DND-41 (cell line): Measurements from ENCODE around the gene STPG2.

Experiments used
- ATAC-seq: fragments of 200-7000 bp; cut with Tn5 transposase; 3 replicates; pipeline ENCODE4 v1.9.1; 2021; ENCODE audit warnings: low read depth; ENCODE audit not compliant: insufficient read depth
- DNase-seq: peaks from one replicate; pipeline ENCODE4 v3.0.0-alpha.2; 2020
- H2AFZ ChIP-seq: 2 replicates; pipeline ENCODE4 v1.6.0; 2012; ENCODE audit warnings: low read depth, low read length
- H3K27ac ChIP-seq: 2 replicates; pipeline ENCODE4 v1.5.1; 2012; ENCODE audit warnings: low read length, inconsistent platforms
- H3K27me3 ChIP-seq: fragments of 200-600 bp; sonication (generic); 2 replicates; pipeline ENCODE4 v1.6.0; 2012; ENCODE audit warnings: low read length, mild to moderate bottlenecking, inconsistent platforms; ENCODE audit not compliant: insufficient read depth, poor library complexity
- H3K36me3 ChIP-seq: 2 replicates; pipeline ENCODE4 v1.5.1; 2012; ENCODE audit warnings: low read length, inconsistent platforms; ENCODE audit not compliant: insufficient read depth
- H3K4me1 ChIP-seq: 2 replicates; pipeline ENCODE4 v1.5.1; 2012; ENCODE audit warnings: mild to moderate bottlenecking, low read length; ENCODE audit not compliant: insufficient read depth
- H3K4me2 ChIP-seq: 2 replicates; pipeline ENCODE4 v1.6.0; 2012; ENCODE audit warnings: mild to moderate bottlenecking, moderate library complexity, low read length, inconsistent platforms; ENCODE audit not compliant: insufficient read depth
- H3K4me3 ChIP-seq, 2 experiments: fragments of 200-600 bp in 1 of 2; shearing (Covaris generic) in 1 of 2; 2 replicates each; pipeline ENCODE4 v1.5.1; 2012 to 2016; ENCODE audit warnings: inconsistent platforms in 2 of 2, low read length in 2 of 2, mild to moderate bottlenecking in 2 of 2, low read depth in 1 of 2, moderate library complexity in 1 of 2
- H3K79me2 ChIP-seq: 2 replicates; pipeline ENCODE4 v1.6.0; 2012; ENCODE audit warnings: low read length, inconsistent platforms; ENCODE audit not compliant: insufficient read depth
- H3K9ac ChIP-seq: 2 replicates; pipeline ENCODE4 v1.6.0; 2012; ENCODE audit warnings: low read depth, mild to moderate bottlenecking, inconsistent platforms, low read length, moderate library complexity
- H3K9me3 ChIP-seq: 2 replicates; pipeline ENCODE4 v1.5.1; 2012; ENCODE audit warnings: low read length, moderate library complexity, mild to moderate bottlenecking, inconsistent platforms; ENCODE audit not compliant: insufficient read depth, severe bottlenecking
- H4K20me1 ChIP-seq: 2 replicates; pipeline ENCODE4 v1.6.0; 2012; ENCODE audit warnings: low read length; ENCODE audit not compliant: insufficient read depth
- CTCF ChIP-seq: IDR thresholded peaks from 2 replicates; pipeline ENCODE4 v1.5.1; 2012; ENCODE audit warnings: borderline replicate concordance, low read length, moderate library complexity, mild to moderate bottlenecking; ENCODE audit not compliant: poor library complexity, severe bottlenecking; ENCODE audit errors: extremely low read depth
- EZH2 ChIP-seq: IDR thresholded peaks from 3 replicates; pipeline ENCODE4 v1.6.1; 2012; ENCODE audit warnings: borderline replicate concordance, low read depth, mild to moderate bottlenecking, moderate library complexity, low read length, inconsistent platforms; ENCODE audit not compliant: severe bottlenecking

Gene STPG2

GRCh38 chr4:97952763-97953162, 190.5 kb downstream of the STPG2 start:
- peak; percentile 76 for ATAC-seq
- no peak overlapping the region for H3K9ac ChIP-seq
- TF ChIP-seq CTCF (peak; percentile 43), EZH2 (no peak)

GRCh38 chr4:97950836-97951235, 192.4 kb downstream of the STPG2 start:
- no peaks in the 10 kb centered on the region for H3K79me2 ChIP-seq
- TF ChIP-seq CTCF = no peak
- no peak for TF ChIP-seq EZH2
- H3K27ac ChIP-seq = no peak overlapping the region
- H2AFZ ChIP-seq = no peak overlapping the region
- no peak overlapping the region for H3K4me2 ChIP-seq
- H3K4me1 ChIP-seq = peaks cover 27% of the 10 kb centered on the region
- no peaks in the 10 kb centered on the region for H3K36me3 ChIP-seq
- H3K9me3 ChIP-seq = no peaks in the 10 kb centered on the region
- no peak for DNase-seq
- ATAC-seq = no peak
- no peak overlapping the region for H3K4me3 ChIP-seq
- H3K9ac ChIP-seq = no peak overlapping the region
- H4K20me1 ChIP-seq = no peaks in the 10 kb centered on the region
- no peaks in the 10 kb centered on the region for H3K27me3 ChIP-seq

More at GRCh38 chr4:97952763-97953162, 190.5 kb downstream of the STPG2 start:
- no peaks in the 10 kb centered on the region for H4K20me1 ChIP-seq
- no peaks in the 10 kb centered on the region for H3K27me3 ChIP-seq
- H3K79me2 ChIP-seq = no peaks in the 10 kb centered on the region
- peaks cover 27% of the 10 kb centered on the region for H3K4me1 ChIP-seq
- H3K27ac ChIP-seq = peak overlapping the region; percentile 49
- peak overlapping the region in 1 of 2 experiments; percentile 3; a peak in 2 of 4 replicates for H3K4me3 ChIP-seq
- DNase-seq = peak; percentile 39
- no peaks in the 10 kb centered on the region for H3K9me3 ChIP-seq
- 0 out of 2 replicates have a peak overlapping the region, but pooled peaks have one; percentile 0 for H2AFZ ChIP-seq
- no peaks in the 10 kb centered on the region for H3K36me3 ChIP-seq
- H3K4me2 ChIP-seq = peak overlapping the region; percentile 21

- Histone ChIP-seq H3K4me2 (no peak overlapping the region), H3K79me2 (no peaks in the 10 kb centered on the region), H3K36me3 (no peaks in the 10 kb centered on the region), H3K4me1 (no peaks in the 10 kb centered on the region), H2AFZ (no peak overlapping the region), H4K20me1 (no peaks in the 10 kb centered on the region), H3K9me3 (peaks cover 4% of the 10 kb centered on the region), H3K4me3 (no peak overlapping the region), H3K27me3 (no peaks in the 10 kb centered on the region), H3K27ac (no peak overlapping the region), H3K9ac (no peak overlapping the region)
- no peak for ATAC-seq
- DNase-seq = no peak
- no peak for TF ChIP-seq CTCF
- no peak for TF ChIP-seq EZH2
Observed at GRCh38 chr4:97942951-97943350, 200.3 kb downstream of the STPG2 start.

GRCh38 chr4:97942137-97942536, 201.1 kb downstream of the STPG2 start:
- DNase-seq (no peak), ATAC-seq (no peak)
- H4K20me1 ChIP-seq = no peaks in the 10 kb centered on the region
- peaks cover 6% of the 10 kb centered on the region for H3K9me3 ChIP-seq
- no peaks in the 10 kb centered on the region for H3K27me3 ChIP-seq
- TF ChIP-seq EZH2 (no peak), CTCF (no peak)
- H3K4me2 ChIP-seq = no peak overlapping the region
- H2AFZ ChIP-seq = no peak overlapping the region
- no peaks in the 10 kb centered on the region for H3K79me2 ChIP-seq
- no peaks in the 10 kb centered on the region for H3K36me3 ChIP-seq
- no peak overlapping the region for H3K27ac ChIP-seq
- H3K9ac ChIP-seq = no peak overlapping the region
- H3K4me1 ChIP-seq = no peaks in the 10 kb centered on the region
- H3K4me3 ChIP-seq = no peak overlapping the region
